Osteoblast (primary cell): ENCODE results near the gene DRD1. TPM values are rescaled to one million over a fixed set of nuclear protein-coding genes. Genes with fewer than 3 reads are reported as not detected.

Experiments used
- DNase-seq: peaks from one replicate; pipeline ENCODE4 v3.0.0; 2011; ENCODE audit warnings: low spot score, mixed read lengths; ENCODE audit not compliant: insufficient read length; ENCODE audit errors: missing footprints
- H2AFZ ChIP-seq: 2 replicates; pipeline ENCODE4 v1.6.0; 2011; ENCODE audit warnings: mild to moderate bottlenecking, low read length
- H3K27ac ChIP-seq: 2 replicates; pipeline ENCODE4 v1.5.1; 2011; ENCODE audit warnings: mild to moderate bottlenecking, low read depth, low read length, moderate library complexity
- H3K27me3 ChIP-seq: 2 replicates; pipeline ENCODE4 v1.6.0; 2012; ENCODE audit warnings: mild to moderate bottlenecking, control low read depth, inconsistent platforms, low read length, moderate library complexity; ENCODE audit not compliant: insufficient read depth
- H3K36me3 ChIP-seq: 2 replicates; pipeline ENCODE4 v1.5.1; 2011; ENCODE audit warnings: mild to moderate bottlenecking, low read length, control low read depth, moderate library complexity; ENCODE audit not compliant: insufficient read depth
- H3K4me1 ChIP-seq: 2 replicates; pipeline ENCODE4 v1.5.1; 2011; ENCODE audit warnings: mild to moderate bottlenecking, low read length, control low read depth, moderate library complexity; ENCODE audit not compliant: insufficient read depth
- H3K4me2 ChIP-seq: 2 replicates; pipeline ENCODE4 v1.6.0; 2011; ENCODE audit warnings: mild to moderate bottlenecking, low read length; ENCODE audit not compliant: insufficient read depth
- H3K4me3 ChIP-seq: fragments of 200-600 bp; sonication (generic); 3 replicates; pipeline ENCODE4 v1.5.1; 2012; ENCODE audit warnings: mild to moderate bottlenecking, low read length, inconsistent platforms; ENCODE audit not compliant: insufficient read depth
- H3K79me2 ChIP-seq: 2 replicates; pipeline ENCODE4 v1.6.0; 2012; ENCODE audit warnings: mild to moderate bottlenecking, low read length, control low read depth, inconsistent platforms; ENCODE audit not compliant: insufficient read depth
- H3K9me3 ChIP-seq: 2 replicates; pipeline ENCODE4 v1.5.1; 2011; ENCODE audit warnings: low read depth, low read length, control low read depth
- H4K20me1 ChIP-seq: 2 replicates; pipeline ENCODE4 v1.6.0; 2012; ENCODE audit warnings: mild to moderate bottlenecking, low read length, control low read depth; ENCODE audit not compliant: insufficient read depth
- total RNA-seq: library from RNA; depleted of rRNA; stranded (reverse); fragments of >200 nt; gene quantifications from 2 replicates; pipeline ENCODE4 v1.2.3, GENCODE V29; 2012
- TF ChIP-seq, protein P1 (sequence below): IDR thresholded peaks from 2 replicates; pipeline ENCODE4 v1.5.1; 2011; ENCODE audit warnings: mild to moderate bottlenecking, low read depth, low read length, moderate library complexity; ENCODE audit errors: extremely low read depth

The DRD1 gene
- total RNA-seq, 1 donor, result under 0.01 TPM

DNA sequence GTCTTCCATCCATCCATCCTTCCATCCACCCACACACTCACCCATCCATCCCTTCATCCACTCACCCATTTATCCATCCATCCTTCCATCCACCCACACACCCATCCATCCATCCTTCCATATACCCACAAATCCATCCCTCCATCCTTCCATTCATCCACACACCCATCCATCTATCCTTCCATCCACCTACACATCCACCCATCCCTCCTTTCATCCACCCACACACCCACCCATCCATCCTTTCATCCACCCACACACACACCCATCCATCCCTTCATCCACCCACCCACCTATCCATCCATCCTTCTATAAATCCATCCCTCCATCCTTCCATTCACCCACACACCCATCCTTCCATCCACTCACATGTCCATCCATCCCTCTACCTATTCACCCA lies 23.6 kb downstream of the DRD1 start:
- H4K20me1 ChIP-seq, result no peaks in the 10 kb centered on the region
- no peaks in the 10 kb centered on the region for H3K4me1 ChIP-seq
- H3K4me3 ChIP-seq, result no peak overlapping the region
- DNase-seq, result no peak
- H2AFZ ChIP-seq, result no peak overlapping the region
- H3K27me3 ChIP-seq, result no peaks in the 10 kb centered on the region
- H3K4me2 ChIP-seq, result no peak overlapping the region
- H3K9me3 ChIP-seq, result no peaks in the 10 kb centered on the region
- no peaks in the 10 kb centered on the region for H3K79me2 ChIP-seq
- H3K27ac ChIP-seq, result no peak overlapping the region
- TF ChIP-seq, protein P1, sequence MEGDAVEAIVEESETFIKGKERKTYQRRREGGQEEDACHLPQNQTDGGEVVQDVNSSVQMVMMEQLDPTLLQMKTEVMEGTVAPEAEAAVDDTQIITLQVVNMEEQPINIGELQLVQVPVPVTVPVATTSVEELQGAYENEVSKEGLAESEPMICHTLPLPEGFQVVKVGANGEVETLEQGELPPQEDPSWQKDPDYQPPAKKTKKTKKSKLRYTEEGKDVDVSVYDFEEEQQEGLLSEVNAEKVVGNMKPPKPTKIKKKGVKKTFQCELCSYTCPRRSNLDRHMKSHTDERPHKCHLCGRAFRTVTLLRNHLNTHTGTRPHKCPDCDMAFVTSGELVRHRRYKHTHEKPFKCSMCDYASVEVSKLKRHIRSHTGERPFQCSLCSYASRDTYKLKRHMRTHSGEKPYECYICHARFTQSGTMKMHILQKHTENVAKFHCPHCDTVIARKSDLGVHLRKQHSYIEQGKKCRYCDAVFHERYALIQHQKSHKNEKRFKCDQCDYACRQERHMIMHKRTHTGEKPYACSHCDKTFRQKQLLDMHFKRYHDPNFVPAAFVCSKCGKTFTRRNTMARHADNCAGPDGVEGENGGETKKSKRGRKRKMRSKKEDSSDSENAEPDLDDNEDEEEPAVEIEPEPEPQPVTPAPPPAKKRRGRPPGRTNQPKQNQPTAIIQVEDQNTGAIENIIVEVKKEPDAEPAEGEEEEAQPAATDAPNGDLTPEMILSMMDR, result no peak
- no peaks in the 10 kb centered on the region for H3K36me3 ChIP-seq

DNA sequence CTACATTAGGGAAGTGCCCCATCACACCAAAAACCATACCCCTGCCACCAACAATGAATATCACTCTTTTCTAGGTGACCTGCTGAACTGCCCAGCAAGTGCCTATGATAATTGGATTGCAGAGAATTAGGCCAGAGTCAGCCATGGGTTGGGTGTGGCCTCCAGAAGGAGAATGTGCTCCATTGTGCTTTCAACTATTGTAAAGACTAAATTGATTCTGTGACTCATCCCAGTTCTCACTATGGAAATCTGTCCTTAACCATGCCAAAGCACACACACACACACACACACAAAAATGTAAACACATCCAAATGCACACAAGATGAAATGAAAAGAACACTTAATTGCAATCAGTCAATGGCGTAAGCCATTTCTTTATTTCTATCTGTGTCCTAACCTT lies 25.7 kb downstream of the DRD1 start:
- TF ChIP-seq, protein P1, result no peak
- no peak overlapping the region for H2AFZ ChIP-seq
- no peaks in the 10 kb centered on the region for H4K20me1 ChIP-seq
- no peak overlapping the region for H3K27ac ChIP-seq
- H3K4me3 ChIP-seq, result no peak overlapping the region
- H3K36me3 ChIP-seq, result no peaks in the 10 kb centered on the region
- DNase-seq, result no peak
- no peaks in the 10 kb centered on the region for H3K4me1 ChIP-seq
- H3K4me2 ChIP-seq, result no peak overlapping the region
- no peaks in the 10 kb centered on the region for H3K79me2 ChIP-seq
- no peaks in the 10 kb centered on the region for H3K9me3 ChIP-seq
- H3K27me3 ChIP-seq, result no peaks in the 10 kb centered on the region

DNA sequence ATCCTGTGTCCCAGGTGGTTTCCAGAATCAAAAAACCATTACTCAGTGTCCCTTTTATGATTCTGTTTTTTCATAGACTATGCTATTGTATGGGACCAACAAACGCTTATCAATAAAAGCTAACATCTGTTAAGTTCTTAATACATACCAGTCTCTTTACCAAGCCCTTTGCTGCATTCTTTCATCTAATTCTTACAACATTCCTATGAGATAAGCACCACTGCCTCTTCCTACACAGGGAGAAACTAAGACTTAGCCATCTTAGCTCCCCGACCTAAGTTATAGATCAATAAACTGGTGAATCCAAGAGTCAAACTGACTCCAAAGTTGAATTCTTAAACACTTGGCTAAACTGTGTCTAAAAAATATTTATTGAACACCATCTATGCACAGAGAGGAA lies 26.6 kb downstream of the DRD1 start:
- no peak overlapping the region for H3K27ac ChIP-seq
- H3K79me2 ChIP-seq, result no peaks in the 10 kb centered on the region
- H3K4me3 ChIP-seq, result no peak overlapping the region
- no peaks in the 10 kb centered on the region for H4K20me1 ChIP-seq
- H3K4me2 ChIP-seq, result no peak overlapping the region
- H3K4me1 ChIP-seq, result no peaks in the 10 kb centered on the region
- H3K27me3 ChIP-seq, result no peaks in the 10 kb centered on the region
- TF ChIP-seq, protein P1, result no peak
- DNase-seq, result no peak
- no peaks in the 10 kb centered on the region for H3K9me3 ChIP-seq
- H3K36me3 ChIP-seq, result no peaks in the 10 kb centered on the region
- H2AFZ ChIP-seq, result no peak overlapping the region

DNA sequence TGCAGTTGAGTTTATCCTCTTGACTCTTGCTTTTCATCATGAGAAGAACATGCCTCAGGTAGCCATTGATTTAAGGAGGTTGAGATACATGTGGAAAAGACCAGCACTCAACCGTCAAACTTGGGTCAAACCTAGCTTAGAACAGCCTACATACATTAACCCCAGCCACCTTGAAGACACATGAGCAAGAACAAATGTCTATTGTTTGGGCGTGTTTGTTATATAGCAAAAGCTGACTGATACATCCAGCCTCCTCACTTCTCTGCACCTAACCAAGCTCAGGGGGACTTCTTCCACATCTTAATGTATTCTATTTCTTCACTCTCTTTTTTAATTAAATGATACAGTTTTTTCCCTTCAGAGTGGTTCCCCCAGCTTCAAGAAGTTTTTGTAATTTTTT lies 28.7 kb downstream of the DRD1 start:
- H3K4me3 ChIP-seq, result no peak overlapping the region
- no peak for DNase-seq
- TF ChIP-seq, protein P1, result no peak
- H3K4me2 ChIP-seq, result no peak overlapping the region
- H3K27me3 ChIP-seq, result no peaks in the 10 kb centered on the region
- no peaks in the 10 kb centered on the region for H3K79me2 ChIP-seq
- no peak overlapping the region for H2AFZ ChIP-seq
- no peaks in the 10 kb centered on the region for H3K4me1 ChIP-seq
- no peak overlapping the region for H3K27ac ChIP-seq
- H3K36me3 ChIP-seq, result no peaks in the 10 kb centered on the region
- H4K20me1 ChIP-seq, result no peaks in the 10 kb centered on the region
- no peaks in the 10 kb centered on the region for H3K9me3 ChIP-seq
